ENCODE results near the gene KCNE1.

KCNE1 gene

DNA sequence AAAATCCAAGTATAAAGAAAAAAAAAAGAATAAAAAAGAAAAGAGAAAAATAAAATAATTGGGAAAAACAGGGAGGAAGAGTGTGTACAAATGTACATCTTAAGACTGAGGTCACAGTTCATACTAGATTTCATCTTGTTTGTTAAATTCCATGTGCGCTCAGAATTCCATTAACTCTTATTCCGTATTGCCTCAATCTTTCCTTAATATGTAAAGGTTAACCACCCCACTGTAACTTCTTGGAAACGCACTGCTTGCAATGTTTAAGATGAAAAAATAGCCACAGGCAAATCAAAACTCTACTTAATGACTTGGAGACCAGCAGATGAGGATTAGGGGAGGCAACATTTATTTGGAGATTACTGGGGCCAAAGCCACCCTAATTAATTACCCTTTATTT is 23.9 kb upstream of the KCNE1 start:
- DNase-seq (ENCODE audit: low spot score) = no peak

DNA sequence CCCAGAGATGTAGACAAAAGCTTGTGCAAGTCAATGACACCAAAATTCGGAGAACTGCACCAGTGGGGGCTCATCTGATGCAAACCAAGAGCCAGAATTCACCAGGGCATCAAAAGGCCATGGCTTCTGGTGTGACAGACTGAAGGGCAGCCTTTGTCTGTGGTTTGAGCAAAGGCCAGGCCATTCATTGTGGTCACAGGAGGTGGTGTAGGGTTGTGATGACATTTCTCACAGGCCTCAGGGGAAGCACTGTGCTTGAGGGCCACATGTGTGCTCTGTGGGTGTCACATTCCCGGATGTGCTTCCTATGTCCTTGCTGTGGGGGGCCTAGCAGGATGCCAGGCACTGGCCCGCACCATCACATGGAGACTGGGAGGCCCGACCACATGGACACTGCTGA is 22.5 kb upstream of the KCNE1 start:
- no peak for DNase-seq (ENCODE audit: low spot score)

DNA sequence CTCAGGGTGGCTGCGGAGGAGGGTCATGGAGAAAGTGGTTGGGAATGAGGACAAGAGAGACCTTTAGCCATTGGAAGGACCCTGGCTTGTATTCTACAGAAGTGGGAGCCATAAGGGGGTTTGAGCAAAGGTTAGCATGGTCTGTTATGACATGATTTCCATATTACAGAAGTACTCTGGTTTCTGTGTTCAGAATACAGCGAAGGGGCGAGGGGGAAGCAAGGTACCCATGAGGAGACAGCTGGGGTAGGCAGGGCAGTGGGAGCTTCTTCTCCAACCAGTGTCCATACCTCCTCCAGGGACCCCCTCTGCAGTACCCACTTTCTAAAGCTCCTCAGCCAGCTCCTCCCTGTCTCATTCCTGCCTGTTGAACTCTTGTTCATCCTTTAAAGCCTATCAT is 21.9 kb upstream of the KCNE1 start:
- no peak for DNase-seq (ENCODE audit: low spot score)

DNA sequence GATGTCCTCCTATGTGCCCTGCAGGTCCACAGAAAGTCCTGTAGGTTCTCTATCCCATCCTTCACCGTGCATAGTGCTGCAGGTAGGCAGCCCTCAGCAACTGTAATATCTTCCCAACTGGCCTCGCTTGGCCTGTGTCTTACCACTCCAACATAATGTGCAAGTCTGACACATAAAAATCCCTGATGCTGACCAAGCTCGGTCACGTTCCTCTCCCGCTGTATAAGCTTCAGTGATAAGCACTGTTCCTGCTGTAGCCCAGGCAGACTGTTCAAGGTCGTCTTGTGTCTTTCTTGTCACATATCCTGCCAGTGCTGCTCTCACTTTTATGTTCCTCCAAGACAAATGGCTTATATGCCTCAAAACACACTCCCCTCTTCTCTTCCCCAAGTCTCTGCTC is 19.4 kb upstream of the KCNE1 start:
- DNase-seq (ENCODE audit: low spot score) = no peak

DNA sequence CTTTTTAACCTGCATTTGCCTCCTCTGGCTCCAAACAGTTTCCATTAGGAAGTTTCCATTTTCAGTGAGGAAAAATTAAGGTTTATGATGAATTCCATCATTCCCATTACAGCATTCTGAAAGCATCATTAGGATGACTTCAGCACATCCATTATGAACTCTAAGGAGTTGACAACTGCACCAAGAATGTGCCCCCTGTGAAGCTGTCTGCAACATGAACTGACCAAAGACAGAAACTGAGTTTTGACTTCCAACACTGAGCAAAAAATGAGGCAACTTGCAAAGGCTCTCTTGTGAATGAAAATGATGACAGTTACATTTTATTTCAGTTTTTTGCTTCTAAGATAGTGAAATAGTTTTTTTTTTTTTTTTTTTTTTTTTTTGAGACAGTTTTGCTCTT is 18.3 kb upstream of the KCNE1 start:
- peak; percentile 56 for DNase-seq (ENCODE audit: low spot score)

DNA sequence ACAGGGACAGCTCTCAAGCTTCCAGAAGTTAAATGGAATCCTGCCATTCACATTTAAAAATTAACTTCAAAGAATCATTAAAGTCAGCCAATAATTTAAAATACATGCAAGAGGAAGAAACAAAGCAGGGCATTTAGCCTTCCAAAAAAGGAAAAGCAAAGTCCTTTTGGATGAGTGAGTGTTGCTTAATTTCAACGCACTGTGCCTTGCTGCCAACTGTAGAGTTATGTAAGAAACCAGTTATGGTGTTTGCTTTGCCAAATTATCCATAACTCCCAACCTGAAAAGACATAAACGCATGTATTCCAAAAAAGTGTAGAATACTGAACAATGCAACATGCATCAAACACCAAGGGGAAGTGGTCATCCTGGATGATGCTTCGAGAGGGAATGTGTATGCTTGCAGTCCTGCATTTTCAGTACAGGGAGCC is 16.1 kb upstream of the KCNE1 start:
- DNase-seq (ENCODE audit: low spot score) = peak; percentile 38

DNA sequence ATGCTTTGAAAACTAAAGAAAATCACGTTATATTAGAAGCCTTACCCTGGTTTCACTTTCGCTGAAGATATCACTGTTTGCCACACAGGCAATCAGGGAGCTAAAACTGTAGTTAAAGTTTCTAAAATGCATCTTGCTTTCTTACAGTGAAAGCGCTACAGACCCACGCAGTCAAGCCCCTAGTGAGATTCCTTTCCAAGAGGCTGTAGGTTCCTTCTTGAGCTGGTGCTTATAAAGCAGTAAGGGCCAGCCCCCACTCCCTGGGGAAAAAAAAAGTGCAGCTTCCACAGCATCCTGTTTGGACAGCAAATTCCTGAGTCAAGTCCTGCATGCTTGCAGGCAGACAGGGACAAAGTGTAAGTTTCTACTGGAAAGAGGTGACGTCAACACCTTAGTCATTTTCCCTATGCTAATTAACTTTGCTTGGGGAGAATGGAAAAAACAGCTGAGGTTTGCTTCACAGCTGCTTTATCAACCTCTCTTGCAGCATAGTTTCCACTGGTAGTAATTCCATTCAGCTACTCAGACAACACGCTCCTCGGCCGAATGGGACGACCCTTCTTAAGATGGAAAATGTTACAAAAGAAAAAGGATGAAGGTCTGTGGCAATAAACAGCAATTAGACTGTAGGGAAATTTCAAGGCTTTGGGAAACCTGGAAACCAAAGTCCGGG is 14.7 kb upstream of the KCNE1 start:
- peak; percentile 90 for DNase-seq (ENCODE audit: low spot score)

DNA sequence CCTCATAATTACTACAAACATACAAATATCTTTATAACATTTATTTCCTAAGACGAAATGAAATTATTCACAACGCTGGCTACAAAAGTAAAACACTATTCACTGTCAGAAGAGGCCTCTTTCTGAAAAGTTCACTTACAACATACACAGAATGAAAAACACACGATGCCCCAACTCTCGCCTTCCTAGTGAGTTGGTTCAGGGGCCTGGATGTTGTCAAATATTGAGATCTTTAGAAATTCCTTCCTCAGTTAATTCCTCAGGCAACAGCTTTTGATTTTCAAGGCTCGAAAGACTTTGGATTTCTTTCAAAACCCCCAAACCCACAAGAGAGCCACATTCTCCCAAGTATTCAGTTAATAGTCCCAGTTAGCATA is 14.2 kb upstream of the KCNE1 start:
- DNase-seq (ENCODE audit: low spot score) = peak; percentile 20

DNA sequence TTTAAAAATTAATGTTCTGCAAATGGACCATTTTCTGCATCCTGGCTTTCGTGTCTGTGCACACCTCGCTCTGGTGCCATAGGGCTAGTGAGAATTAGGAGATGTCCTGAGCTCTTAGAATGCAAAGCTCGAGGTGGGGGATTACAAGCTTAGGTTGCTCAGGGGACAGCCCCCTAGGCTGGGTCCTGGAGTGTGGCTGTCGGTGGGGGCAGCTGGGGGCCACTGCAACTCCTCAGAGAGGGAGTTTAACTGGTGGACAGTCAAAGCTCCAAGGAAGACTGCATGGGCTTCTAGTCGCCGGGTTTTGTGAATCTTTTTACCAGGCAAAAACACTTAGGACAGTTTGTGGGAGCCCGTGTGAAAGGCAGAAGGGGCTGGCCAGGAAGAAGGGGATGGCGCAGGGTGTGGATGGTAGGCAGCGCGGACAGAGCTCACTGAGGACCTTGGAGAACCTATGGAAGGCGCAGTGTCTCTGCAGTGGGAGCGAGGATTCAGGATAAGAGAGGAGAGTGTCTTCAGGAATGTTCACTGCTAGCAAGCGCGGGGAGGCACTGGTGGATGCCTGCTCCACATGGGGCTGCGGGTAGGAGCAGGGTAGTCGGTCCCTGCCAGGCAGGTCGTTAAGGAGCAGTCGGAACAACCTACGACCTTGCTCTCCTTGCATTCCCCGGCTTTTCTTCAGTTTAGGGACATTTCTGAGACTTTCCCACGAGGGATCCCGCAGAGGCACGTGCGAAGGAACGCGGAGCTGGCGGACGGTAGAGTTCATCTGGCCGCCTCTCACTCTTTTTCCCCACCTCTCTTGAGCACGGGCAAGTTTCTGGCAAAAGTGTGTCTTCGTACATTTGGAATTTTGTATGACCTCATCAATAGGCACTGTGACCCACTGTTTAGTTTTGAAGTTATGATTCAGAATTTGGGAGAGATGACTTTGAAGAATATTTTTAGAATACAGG is 12.9 kb upstream of the KCNE1 start:
- DNase-seq (ENCODE audit: low spot score) = peak; percentile 45

DNA sequence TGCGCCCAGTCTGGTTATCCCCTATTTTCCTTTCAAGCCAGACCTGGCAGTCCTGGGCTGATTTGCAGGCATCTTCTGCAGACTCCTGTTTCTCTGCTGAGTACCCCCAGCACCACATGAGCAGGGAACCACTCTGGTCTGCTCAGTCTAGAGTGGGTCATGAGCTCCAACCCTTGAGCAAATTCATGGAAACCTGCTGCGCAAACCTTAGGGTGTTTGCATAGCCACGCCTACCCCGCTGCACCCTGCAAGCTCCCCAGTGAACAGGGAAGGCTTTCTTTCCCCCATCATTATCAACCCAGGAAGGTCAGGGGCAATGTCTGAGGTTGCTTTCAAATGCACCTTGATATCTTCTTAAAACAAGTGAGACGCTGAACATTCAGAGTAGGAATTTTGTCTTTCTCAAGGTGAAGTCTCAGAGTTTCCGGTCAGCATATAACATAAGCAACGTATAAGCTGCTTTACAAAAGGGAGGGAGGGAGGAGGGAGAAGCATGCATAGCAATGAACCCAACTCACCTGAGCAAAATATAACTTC is 11.1 kb upstream of the KCNE1 start:
- DNase-seq (ENCODE audit: low spot score) = no peak

DNA sequence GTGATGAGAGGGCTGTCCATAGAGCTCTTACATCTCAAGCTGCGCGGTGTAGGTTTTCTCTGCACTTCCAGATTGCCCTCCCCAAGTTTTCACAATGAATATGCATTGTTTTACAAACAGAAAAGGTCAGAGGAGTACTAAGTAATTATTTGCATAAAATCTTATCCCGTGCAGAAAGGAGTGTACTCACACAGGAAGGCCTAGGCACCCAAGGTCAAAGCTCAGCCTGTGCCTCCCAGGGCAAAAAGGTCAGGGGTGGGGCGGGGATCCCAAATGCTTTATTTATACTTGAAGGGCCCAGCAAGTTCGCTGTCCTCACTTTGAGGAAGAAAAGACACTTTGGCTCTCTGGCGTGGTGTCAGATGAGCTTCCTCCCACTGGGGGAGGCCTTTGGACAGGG is 10.3 kb upstream of the KCNE1 start:
- no peak for DNase-seq (ENCODE audit: low spot score)

DNA sequence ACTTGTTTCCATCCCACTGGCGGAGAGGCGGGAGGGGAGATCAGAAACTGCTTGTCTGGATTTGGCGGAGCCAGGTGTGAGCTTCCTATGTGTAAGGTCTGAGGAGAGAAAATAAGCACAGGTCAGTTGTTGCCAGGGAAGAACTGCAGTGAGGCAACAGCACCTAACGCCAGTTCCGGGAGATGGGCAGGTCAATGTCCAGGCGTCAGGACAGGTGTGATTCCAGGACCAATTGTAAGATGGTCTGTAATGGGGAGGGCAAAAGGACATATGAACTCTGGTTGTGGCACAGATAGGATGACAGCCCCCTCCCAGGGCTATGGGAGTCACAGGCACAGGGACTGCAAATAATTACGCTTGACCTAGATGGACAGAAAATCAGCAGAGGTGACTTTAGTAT is 9.6 kb upstream of the KCNE1 start:
- DNase-seq (ENCODE audit: low spot score) = no peak

DNA sequence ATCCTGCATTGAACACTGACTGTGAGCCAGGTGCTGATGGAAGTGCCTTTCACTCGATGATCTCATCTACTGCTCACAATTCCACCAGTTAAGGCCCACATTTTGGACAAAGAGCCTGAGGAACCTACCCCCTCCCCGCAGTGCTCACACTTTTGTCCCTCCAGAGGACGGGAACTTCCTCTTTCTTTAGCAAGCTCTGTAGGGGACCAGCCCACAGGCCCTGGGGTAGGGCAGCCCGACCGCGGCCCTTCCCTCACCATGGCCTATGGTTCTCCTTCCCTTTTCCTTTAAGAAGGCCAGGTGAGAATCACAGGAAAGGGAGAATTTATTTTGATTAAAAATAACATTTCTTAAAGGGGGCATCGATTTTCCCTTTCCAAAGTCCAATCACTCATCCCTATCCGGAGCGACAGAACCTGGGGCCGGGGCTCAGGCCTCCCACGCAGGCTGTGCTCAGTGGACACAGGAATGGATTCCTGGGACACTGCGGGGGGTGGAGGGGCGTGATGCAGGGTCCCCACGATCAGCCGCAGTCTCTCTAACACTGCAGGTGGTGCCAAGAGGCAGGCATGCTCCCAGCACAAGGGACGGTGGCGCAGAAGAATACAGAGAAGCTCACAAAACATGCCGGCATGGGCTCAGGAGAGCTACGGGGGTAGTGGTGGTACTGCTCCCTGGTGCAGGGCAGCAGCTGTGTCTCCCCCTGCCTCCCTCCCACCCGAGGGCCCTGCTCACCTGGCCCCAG is 8.9 kb upstream of the KCNE1 start:
- no peak for DNase-seq (ENCODE audit: low spot score)

DNA sequence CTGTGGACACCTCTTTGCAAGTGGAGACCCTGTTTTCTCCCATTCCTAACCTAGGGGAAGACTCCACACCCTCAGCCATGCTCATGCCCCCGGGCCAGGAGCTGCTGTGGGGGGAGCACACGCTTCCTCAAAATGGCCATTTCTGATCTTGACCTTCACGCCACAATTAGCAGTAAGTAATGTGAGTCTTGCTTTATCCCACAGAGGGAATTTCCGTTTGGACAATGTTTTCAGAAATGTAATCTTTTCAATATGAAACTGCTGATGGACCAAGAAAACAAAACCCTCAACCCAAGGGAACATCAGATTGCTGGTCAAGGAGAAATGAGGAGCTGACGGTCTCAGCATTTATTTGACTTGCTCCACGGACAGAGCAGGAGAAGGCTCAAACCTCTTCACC is 8.3 kb upstream of the KCNE1 start:
- DNase-seq (ENCODE audit: low spot score) = no peak

DNA sequence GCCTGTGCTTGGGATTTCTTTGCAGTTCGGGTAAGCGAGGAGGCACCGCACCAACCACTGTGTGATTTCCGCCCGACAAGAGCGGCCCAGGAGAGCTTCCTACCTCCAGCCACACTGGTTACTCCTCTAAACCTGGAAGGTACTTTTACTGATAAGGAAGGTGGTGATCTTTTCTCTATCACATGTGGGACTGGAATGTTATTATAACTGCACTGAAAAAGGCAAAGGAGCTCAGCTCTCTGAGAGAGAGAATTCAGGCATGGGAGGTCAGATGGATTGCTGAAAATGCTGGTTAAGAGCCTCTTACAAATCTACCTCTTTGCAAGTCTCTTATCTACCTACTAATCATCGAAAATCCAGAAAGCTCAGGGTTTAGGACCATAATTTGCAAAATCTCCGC is 7.7 kb upstream of the KCNE1 start:
- no peak for DNase-seq (ENCODE audit: low spot score)

DNA sequence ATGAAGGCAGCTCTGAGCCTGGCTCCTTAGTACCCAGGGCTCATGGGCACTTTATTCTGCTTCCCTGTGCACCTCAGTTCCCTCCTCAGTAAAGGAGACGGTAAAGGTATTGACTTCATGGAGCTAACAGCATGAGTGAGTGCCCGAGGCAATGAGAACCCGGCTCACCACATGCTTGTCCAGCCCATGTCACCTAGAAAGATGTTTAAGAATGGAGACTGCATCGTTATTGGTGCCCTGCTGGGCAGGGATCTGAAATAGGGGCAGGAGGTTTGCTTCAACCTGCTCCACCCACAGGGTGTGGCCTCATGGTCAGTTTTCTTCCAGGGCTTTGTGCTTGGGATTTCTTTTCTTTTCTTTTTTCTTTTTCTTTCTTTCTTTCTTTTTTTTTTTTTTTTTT is 7.0 kb upstream of the KCNE1 start:
- peak; percentile 26 for DNase-seq (ENCODE audit: low spot score)

DNA sequence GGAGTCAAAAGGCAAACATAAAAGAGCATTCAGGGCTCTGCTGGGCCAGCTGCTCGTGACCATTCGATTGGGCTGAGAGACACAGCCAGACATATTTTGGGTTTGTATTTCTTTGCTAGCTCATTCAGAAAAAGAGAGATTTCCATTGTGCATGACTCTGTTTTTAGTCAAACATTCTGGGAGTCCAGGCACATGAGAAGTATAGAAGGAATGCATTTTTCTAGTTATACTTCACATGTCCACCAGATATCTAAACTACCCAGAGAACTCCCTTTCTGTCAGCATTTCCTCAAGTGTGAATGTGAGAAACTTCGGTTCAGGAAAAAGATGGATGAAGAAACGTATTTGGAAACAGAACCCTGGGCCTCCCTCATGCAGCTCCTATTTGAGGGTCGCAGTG is 6.3 kb upstream of the KCNE1 start:
- DNase-seq (ENCODE audit: low spot score) = no peak

DNA sequence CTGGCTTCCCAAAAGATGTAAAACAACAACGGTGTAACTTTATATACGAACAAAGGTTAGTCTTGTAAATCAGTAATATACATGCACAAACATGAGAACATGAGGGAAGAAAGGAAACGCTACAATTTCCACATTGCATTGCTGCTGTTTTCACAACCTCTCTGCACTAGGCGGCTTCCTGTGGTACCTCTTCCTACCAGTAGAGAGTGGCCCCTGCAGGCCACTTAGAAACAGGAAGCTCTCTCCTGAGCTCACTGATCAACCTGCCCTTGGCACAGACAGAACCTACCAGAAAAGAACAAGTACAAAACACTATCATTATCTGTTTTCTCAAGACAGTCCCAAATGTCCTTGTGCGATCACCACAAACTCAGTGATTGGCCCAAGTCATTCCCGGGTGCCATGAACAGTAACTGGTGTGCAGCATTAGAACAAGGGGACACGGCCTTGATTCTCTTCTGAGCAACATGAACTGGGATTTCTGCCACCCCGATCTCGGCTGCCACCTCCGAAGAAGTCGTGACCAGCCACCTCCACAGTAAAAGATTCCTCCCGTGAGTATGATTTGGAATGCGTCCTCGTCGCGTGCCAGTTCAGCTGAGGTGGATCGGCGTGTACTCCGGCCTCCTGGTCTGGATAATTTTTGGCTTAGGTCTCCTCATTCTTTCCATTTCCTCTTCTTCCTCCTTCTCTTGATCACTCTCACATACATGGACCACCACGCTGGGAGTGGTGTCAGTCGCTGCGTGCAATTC is 5.7 kb upstream of the KCNE1 start:
- DNase-seq (ENCODE audit: low spot score) = no peak

DNA sequence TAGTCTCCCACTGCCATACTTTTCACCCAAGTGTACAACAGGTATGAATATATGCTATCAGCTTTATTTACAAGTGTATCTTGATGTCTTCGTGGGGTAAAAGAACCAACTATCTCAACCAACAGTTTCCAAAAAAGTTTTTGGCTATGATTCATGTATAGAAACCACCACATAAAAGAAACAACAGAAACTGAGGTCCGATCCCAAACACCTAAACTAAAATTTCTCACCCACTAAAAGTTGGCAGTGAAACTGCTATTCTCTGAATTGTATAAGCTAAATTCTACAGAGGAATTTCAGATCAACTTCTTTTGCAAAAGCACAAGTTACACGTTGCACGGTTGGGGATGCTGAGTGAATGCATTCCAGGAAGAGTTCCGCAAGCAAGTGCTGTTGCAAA is 5.0 kb upstream of the KCNE1 start:
- no peak for DNase-seq (ENCODE audit: low spot score)

DNA sequence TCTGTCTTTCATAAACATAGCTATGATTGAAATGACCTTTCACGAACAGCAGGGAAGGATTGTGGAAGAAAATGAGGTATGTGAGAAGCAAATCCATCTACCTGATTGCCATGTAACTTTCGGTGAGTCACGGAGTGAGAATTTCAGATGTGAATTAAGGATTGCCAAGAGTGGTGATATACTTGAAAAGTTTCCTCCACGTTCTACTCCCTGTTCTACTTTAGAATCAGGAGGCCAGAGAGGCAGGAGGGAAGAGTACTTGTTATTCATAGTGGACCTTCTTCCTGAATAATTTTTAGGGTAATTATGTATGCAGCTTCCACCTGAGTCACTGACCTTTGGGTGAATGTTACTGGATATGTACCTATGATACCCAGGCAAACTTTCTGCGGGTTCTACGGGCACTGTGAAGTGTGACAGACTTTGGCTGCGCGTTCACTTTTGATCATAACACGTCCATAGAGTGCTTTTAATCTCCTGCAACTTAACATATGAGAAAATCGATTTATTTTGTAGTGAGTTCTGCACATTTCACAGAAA is 2.6 kb upstream of the KCNE1 start:
- no peak for DNase-seq (ENCODE audit: low spot score)

DNA sequence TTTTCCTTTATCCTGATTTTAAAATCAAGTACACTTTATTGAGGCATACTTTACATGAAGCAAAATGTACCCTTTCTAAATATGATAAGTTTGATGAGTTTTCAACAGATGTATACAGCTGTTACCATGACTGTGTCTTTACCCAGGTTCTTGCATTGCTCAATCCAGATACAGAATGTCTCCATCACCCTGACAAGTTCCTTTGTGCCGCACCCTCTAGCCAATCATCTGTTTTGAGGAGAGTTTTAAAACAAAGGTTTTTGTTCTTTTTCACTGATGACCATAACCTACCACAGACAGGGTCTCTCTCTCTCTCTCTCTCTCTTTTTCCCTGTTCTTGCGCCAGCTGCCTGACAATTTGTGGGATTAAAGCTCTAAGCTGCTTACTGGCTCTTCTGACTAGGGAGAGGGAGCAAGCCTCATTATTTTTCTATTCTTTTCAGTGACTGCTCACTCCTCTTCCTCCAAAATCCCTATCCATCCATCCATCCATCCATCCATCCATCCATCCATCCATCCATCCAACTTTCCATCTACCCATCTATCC is 1.2 kb upstream of the KCNE1 start:
- no peak for DNase-seq (ENCODE audit: low spot score)

Data from GM03348 (cell line).